GM18511 (cell line): ENCODE results near the gene KLF7.

Experiments used
- ATAC-seq: cut with Tn5 transposase; IDR thresholded peaks from one replicate; pipeline ENCODE4 v1.9.1; 2021; ENCODE audit warnings: mild to moderate bottlenecking, moderate library complexity; ENCODE audit not compliant: unreplicated experiment

KLF7 gene

GRCh38 chr2:207129821-207130220 lies 35.9 kb downstream of the KLF7 start:
- ATAC-seq: no peak

GRCh38 chr2:207128867-207129266 lies 36.9 kb downstream of the KLF7 start:
- ATAC-seq: no peak

- ATAC-seq: no peak
These were observed 38.9 kb downstream of the KLF7 start for GRCh38 chr2:207126724-207127308.

- ATAC-seq: no peak
These were observed 41.9 kb downstream of the KLF7 start for GRCh38 chr2:207123776-207124391.

- ATAC-seq: no peak
These were observed 42.4 kb downstream of the KLF7 start for GRCh38 chr2:207123335-207123744.

- no peak for ATAC-seq
These were observed 43.0 kb downstream of the KLF7 start for GRCh38 chr2:207122651-207123334.

- no peak for ATAC-seq
These were observed 44.0 kb downstream of the KLF7 start for GRCh38 chr2:207121784-207122183.

DNA sequence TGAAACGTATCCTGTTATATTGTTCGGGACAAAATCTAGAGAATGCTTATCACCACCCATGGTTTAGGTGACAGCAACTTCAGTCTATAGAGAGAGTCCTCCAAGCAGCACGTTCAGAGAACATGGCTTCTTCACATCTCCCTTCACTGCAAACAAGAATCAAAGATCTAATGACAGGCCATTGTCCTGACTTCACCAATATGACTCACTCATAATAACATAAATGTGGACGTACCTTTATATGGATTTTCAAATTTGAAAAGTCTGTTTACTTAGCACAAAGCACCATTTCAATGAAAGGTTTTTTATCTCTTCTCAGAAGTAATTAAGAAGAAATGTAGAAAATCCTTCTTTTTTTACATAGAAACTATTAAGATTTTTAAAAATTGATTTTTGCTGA lies 46.7 kb downstream of the KLF7 start:
- no peak for ATAC-seq

GRCh38 chr2:207117668-207118067 lies 48.1 kb downstream of the KLF7 start:
- no peak for ATAC-seq

GRCh38 chr2:207115715-207116364 lies 49.9 kb downstream of the KLF7 start:
- no peak for ATAC-seq

GRCh38 chr2:207113414-207113813 lies 52.3 kb downstream of the KLF7 start:
- ATAC-seq: no peak

DNA sequence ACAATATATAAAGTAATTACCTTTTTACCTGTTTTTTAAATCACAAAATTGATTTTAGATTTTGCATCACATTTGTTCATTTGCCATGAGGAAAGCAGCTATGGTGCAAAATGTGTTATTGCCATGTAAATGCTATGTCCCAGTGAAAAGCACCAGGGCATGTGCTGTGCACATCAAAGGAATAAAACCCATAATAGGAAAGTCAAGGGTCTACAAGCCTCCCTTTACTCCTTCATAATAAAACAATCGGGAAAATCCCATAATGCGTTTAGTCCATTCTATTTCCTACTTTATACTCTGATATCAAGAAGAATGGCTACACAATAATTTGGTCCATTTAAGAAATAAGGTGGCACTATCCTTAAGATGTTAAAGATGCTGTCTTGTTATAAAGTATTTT lies 53.0 kb downstream of the KLF7 start:
- ATAC-seq: no peak

DNA sequence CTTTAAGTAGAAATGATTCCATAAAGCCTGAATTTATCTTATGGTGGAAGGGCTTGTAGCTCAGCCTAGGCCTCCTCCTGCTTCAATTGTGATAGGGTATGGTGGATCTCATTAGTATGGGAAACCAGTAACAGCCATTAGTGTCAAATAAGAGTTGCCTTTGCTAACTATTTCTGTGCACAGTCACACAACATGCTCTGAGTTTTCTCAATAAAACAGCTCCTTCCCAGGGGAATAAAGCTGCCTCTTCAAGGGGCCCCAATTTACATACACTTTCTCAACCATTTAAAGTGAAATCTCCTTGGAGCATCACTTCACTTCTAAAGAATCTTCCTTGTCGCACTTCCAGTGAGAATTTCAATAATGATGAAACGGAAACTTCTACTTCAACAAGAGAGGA lies 53.4 kb downstream of the KLF7 start:
- no peak for ATAC-seq

- ATAC-seq: no peak
These were observed 54.0 kb downstream of the KLF7 start for GRCh38 chr2:207111757-207112156.

GRCh38 chr2:207110715-207111114 lies 55.0 kb downstream of the KLF7 start:
- ATAC-seq: no peak

- ATAC-seq: no peak
These were observed 55.4 kb downstream of the KLF7 start for GRCh38 chr2:207110310-207110709.

DNA sequence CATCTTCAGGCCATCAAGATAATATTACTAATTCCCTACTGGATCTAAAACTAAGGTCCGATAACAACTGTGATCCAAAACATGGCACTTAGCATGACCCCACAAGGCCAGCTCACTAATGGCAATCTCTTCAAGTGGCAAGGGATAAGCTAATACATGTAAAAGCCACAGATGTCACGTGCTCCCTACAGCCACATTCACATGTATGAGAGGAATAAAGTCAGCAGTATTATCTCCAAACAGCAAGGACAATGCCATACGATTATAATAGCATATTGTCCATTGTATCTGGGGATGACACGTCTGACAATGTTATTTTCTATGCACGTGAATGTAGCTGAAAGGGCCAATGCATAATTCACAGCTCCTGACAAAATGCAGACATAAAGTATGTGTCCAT lies 56.0 kb downstream of the KLF7 start:
- no peak for ATAC-seq

DNA sequence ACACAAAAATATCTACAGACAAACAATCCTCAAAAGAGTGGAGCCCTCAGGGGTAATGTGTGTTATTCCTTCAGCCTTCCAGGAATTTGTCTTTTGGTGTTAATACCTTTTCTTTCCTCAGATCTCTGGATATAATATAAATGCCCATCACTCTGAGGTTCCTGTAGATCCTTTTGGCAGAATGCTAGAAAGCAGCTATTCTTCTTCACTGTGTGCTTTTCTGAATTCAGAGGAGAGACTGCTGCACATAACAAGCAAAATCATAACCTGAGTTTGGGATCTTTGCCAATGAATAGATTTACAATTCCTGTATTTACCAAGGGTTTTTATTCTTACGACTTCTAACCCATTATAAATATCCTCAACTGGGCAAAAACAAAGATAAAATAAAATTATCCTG lies 57.3 kb downstream of the KLF7 start:
- ATAC-seq: no peak

GRCh38 chr2:207107551-207107950 lies 58.2 kb downstream of the KLF7 start:
- ATAC-seq: no peak

DNA sequence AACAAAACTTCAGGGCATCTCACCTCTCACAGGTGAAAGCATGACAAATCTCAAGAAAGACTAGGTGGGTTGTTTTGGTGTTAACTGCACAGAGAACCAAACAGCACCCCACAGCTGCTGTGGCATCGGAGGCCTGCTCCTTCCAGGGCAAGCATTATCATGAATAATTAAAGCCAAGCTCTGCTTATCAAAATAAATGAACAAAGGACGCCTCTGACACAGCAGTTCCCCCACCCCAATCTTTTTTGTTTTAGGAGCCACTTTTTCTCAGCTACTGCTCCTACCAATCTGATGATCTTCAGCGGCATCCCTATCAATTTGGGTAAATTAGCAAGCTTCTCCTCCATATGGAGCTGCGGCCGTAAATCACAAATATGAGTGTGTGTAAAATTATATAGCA lies 58.6 kb downstream of the KLF7 start:
- ATAC-seq: no peak

- ATAC-seq: no peak
These were observed 62.6 kb downstream of the KLF7 start for GRCh38 chr2:207103132-207103531.

GRCh38 chr2:207101984-207102383 lies 63.8 kb downstream of the KLF7 start:
- ATAC-seq: no peak
